Measurements from ENCODE around the gene TRIP13.

- peak; percentile 90 for TF ChIP-seq CTCF (IDR thresholded peaks at IDR 0.05; ENCODE audit: low read length)
- no peak for TF ChIP-seq EZH2 (optimal IDR thresholded peaks at IDR 0.05; ENCODE audit: low read depth, low read length)
- TF ChIP-seq EZH2phosphoT487 (IDR thresholded peaks at IDR 0.05; ENCODE audit: low read length) = no peak
Measured at GRCh38 chr5:923281-923873, 30.7 kb downstream of the TRIP13 start.

Measured in MM.1S (cell line).